Measurements from ENCODE around the gene CD69. TPM values are rescaled to one million over a fixed set of nuclear protein-coding genes. Genes with fewer than 3 reads are reported as not detected.
"Not testable (repeated sequence)": the region's sequence is repeated elsewhere in the genome, so short reads cannot be mapped to it uniquely, and the experiment has no call there.

Gene CD69
- total RNA-seq, 2 experiments from 2014 or later = 631 to 659 TPM

DNA sequence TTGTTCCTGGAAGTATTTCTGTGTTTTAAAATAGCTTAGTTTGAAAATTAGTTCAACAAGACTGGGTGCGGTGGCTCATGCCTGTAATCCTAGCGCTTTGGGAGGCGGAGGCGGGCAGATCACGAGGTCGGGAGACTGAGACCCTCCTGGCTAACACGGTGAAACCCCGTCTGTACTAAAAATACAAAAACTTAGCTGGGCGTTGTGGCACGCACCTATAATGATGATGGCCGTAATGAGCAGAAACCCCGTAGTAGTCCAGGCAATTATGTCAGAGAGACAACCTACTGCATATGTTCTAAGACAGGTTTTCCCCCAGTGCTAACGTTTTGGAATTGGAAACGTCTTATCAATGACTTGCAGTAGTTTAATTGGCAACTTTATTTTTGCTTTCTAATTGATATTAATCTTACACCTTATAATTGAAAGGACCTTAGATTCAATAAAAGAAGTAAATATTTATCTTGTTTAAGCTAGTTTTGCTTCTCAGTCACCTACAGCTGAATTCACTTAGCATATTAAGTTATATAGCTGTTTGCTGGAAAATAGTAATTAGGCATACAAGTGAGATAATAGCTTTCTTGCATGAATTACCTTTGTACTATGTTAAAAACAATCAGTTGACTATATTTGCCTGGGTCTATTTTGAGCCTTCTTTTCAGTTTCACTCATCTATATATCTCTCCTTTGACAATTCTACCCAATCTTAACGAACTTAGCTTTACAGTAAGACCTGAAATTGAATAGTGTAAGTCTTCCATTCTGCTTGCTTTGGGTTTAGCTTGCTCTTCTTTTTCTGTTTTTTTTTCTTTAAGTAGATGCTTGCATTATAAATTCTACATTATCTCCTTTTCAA, 43.4 kb downstream of the CD69 start:
- CTCF ChIA-PET = interaction anchor here (0.7 to 1.7 kb wide), 2 partner anchors 10 to 21 kb away, joined by 3 to 9 read pairs; no protein-coding TSS in a partner anchor
- H3K4me1 Mint-ChIP-seq (ENCODE audit: low read depth) = peaks cover 15% of the 10 kb centered on the region
- H3K36me3 ChIP-seq (ENCODE audit: insufficient read depth, low read length) = no peaks in the 10 kb centered on the region
- no peak overlapping the region for H3K4me3 Mint-ChIP-seq
- no peaks in the 10 kb centered on the region for H3K4me1 ChIP-seq (ENCODE audit: insufficient read depth, low read length)
- TF ChIP-seq, protein P1, sequence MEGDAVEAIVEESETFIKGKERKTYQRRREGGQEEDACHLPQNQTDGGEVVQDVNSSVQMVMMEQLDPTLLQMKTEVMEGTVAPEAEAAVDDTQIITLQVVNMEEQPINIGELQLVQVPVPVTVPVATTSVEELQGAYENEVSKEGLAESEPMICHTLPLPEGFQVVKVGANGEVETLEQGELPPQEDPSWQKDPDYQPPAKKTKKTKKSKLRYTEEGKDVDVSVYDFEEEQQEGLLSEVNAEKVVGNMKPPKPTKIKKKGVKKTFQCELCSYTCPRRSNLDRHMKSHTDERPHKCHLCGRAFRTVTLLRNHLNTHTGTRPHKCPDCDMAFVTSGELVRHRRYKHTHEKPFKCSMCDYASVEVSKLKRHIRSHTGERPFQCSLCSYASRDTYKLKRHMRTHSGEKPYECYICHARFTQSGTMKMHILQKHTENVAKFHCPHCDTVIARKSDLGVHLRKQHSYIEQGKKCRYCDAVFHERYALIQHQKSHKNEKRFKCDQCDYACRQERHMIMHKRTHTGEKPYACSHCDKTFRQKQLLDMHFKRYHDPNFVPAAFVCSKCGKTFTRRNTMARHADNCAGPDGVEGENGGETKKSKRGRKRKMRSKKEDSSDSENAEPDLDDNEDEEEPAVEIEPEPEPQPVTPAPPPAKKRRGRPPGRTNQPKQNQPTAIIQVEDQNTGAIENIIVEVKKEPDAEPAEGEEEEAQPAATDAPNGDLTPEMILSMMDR (IDR thresholded peaks at IDR 0.05) = no peak
- no peak overlapping the region for H3K27ac ChIP-seq (ENCODE audit: low read depth in 1 of 2, low read length in 2 of 2)
- H3K4me3 ChIP-seq (ENCODE audit: low read length) = no peak overlapping the region
- H3K27me3 ChIP-seq (ENCODE audit: control insufficient read depth in 1 of 2, insufficient read depth in 2 of 2, low read length in 2 of 2) = no peaks in the 10 kb centered on the region
- no peaks in the 10 kb centered on the region for H3K27me3 Mint-ChIP-seq
- DNase-seq = no peak
- no peak overlapping the region for H3K27ac Mint-ChIP-seq
- no peaks in the 10 kb centered on the region for H3K9me3 ChIP-seq (ENCODE audit: control insufficient read depth in 1 of 2, insufficient read depth in 1 of 2, low read length in 2 of 2)
- POLR2A ChIA-PET = interaction anchor here (0.6 to 1.9 kb wide), 7 partner anchors 9 to 109 kb away, joined by 3 to 8 read pairs (median 3); partner anchors contain the start of genes CLEC2D and KLRB1
- no peak for ATAC-seq (ENCODE audit: poor library complexity)
- no peaks in the 10 kb centered on the region for H3K36me3 Mint-ChIP-seq (ENCODE audit: low read depth)
- intact Hi-C loops (cut with DNase I, micrococcal nuclease) = no loop called here
- no peaks in the 10 kb centered on the region for H3K9me3 Mint-ChIP-seq

DNA sequence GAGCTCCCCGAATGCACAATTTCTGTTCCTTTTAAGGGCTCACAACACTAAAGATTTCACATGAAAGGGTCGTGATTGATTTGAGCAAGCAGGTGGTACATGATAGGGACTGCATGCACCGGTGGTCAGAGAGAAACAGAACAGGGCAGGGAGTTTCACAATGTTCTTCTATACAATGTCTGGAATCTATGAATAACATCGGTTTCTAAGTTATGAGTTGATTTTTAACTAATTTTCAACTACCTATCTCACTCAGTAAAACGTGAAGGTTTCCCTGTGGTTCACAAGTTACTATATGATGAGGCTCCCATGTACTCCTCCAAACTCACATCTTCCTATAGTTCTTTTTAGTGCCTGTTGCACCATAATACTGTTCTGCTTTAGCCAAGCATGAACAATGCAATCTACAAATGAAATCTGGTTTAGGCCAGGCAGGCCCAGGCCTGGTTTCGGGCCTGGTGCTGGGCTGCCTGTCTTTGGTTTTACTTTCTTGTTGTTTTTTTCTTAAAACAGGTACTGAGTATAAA, 47.6 kb downstream of the CD69 start:
- H3K4me3 ChIP-seq (ENCODE audit: low read length); H3K27me3 Mint-ChIP-seq; H3K9me3 ChIP-seq (ENCODE audit: control insufficient read depth in 1 of 2, insufficient read depth in 1 of 2, low read length in 2 of 2); ATAC-seq (ENCODE audit: poor library complexity); DNase-seq; H3K36me3 ChIP-seq (ENCODE audit: insufficient read depth, low read length); H3K27me3 ChIP-seq (ENCODE audit: control insufficient read depth in 1 of 2, insufficient read depth in 2 of 2, low read length in 2 of 2); POLR2A ChIA-PET; H3K9me3 Mint-ChIP-seq; H3K36me3 Mint-ChIP-seq (ENCODE audit: low read depth); H3K4me1 ChIP-seq (ENCODE audit: insufficient read depth, low read length); H3K27ac ChIP-seq (ENCODE audit: low read depth in 1 of 2, low read length in 2 of 2); intact Hi-C loops (cut with DNase I, micrococcal nuclease); H3K4me3 Mint-ChIP-seq: not testable (repeated sequence)
- CTCF ChIA-PET = interaction anchor here (1.6 kb wide), 1 partner anchor 77 kb away, joined by 3 read pairs; no protein-coding TSS in a partner anchor
- Mint-ChIP-seq H3K27ac (peak overlapping the region; percentile 1), H3K4me1 (ENCODE audit: low read depth) (peaks cover 51% of the 10 kb centered on the region)

DNA sequence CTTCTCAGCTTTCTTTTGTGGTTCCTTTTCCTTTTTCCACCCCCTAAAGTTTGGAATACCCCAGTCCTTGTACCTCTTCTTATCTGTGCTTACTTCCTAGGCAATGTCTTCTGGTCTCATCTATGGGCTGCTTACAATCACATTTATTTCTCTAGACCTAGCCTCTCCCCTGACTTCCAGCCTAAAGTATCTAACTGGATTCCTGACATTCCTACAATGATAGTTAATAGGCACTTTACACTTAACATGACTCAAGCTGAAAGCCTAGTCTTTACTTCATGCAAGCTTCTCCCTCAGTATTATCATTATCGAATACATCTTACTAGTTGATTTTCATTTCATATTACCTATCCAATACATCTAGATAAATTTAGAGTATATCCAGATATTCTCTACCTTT, 49.0 kb downstream of the CD69 start:
- no peak overlapping the region for H3K4me3 Mint-ChIP-seq
- CTCF ChIA-PET = interaction anchor here (1.1 to 1.6 kb wide), 4 partner anchors 12 to 79 kb away, joined by 3 to 6 read pairs (median 4); partner anchors contain the start of gene CLEC2D
- ATAC-seq (ENCODE audit: poor library complexity) = no peak
- no peaks in the 10 kb centered on the region for H3K27me3 Mint-ChIP-seq
- H3K4me1 Mint-ChIP-seq (ENCODE audit: low read depth) = peaks cover 63% of the 10 kb centered on the region
- Histone ChIP-seq H3K27me3 (ENCODE audit: control insufficient read depth in 1 of 2, insufficient read depth in 2 of 2, low read length in 2 of 2) (no peaks in the 10 kb centered on the region), H3K4me3 (ENCODE audit: low read length) (no peak overlapping the region), H3K9me3 (ENCODE audit: control insufficient read depth in 1 of 2, insufficient read depth in 1 of 2, low read length in 2 of 2) (no peaks in the 10 kb centered on the region), H3K36me3 (ENCODE audit: insufficient read depth, low read length) (no peaks in the 10 kb centered on the region), H3K27ac (ENCODE audit: low read depth in 1 of 2, low read length in 2 of 2) (no peak overlapping the region), H3K4me1 (ENCODE audit: insufficient read depth, low read length) (peaks cover 17% of the 10 kb centered on the region)
- intact Hi-C loops (cut with DNase I, micrococcal nuclease) = no loop called here
- POLR2A ChIA-PET = interaction anchor here (0.7 to 2.0 kb wide), 7 partner anchors 10 to 161 kb away, joined by 3 to 8 read pairs (median 4); partner anchors contain the start of gene CD69
- TF ChIP-seq, protein P1 (IDR thresholded peaks at IDR 0.05) = no peak
- H3K36me3 Mint-ChIP-seq (ENCODE audit: low read depth) = peaks cover 12% of the 10 kb centered on the region
- DNase-seq = no peak
- H3K9me3 Mint-ChIP-seq = no peaks in the 10 kb centered on the region
- H3K27ac Mint-ChIP-seq = peak overlapping the region; percentile 89

Data from CD4-positive, alpha-beta T cell (primary cell).